Activated CD8-positive, alpha-beta T cell treated with anti-CD3 and anti-CD28 coated beads, Interleukin-2, amount 10 ng/mL, durations not matched to agents 7 days and 5 days (primary cell): ENCODE results near the gene RELN. TPM values are rescaled to one million over a fixed set of nuclear protein-coding genes. Genes with fewer than 3 reads are reported as not detected.

ENCODE experiments used
- ATAC-seq: fragments of 150-1000 bp; cut with Tn5 transposase; one replicate; pipeline ENCODE4 v1.10.0; 2021; ENCODE audit warnings: moderate library complexity
- CTCF ChIA-PET: fragments of 350-600 bp; sonication (Branson Sonifier 250); formaldehyde crosslinking; loops from one replicate; lab custom pipeline; 2021; ENCODE audit warnings: antibody characterized with exemption; lab: Charles Lee
- POLR2A ChIA-PET: fragments of 350-600 bp; sonication (Branson Sonifier 250); formaldehyde crosslinking; loops from one replicate; lab custom pipeline; 2021; ENCODE audit warnings: antibody characterized with exemption; lab: Charles Lee
- DNase-seq: peaks from one replicate; pipeline ENCODE4 v3.0.0-alpha.2; 2020
- H3K27ac Mint-ChIP-seq: one replicate; pipeline ENCODE4 v1.8.0; 2021; ENCODE audit warnings: mild to moderate bottlenecking, mixed read lengths
- H3K27me3 Mint-ChIP-seq: one replicate; pipeline ENCODE4 v1.8.0; 2021; ENCODE audit warnings: low read depth, mixed read lengths
- H3K36me3 Mint-ChIP-seq: one replicate; pipeline ENCODE4 v1.8.0; 2021; ENCODE audit warnings: low read depth, mixed read lengths
- H3K4me1 Mint-ChIP-seq: one replicate; pipeline ENCODE4 v1.8.0; 2021; ENCODE audit warnings: low read depth, mixed read lengths
- H3K4me3 Mint-ChIP-seq: one replicate; pipeline ENCODE4 v1.8.0; 2021; ENCODE audit warnings: mild to moderate bottlenecking, mixed read lengths
- H3K9me3 Mint-ChIP-seq: one replicate; pipeline ENCODE4 v1.8.0; 2022; ENCODE audit warnings: mixed read lengths; ENCODE audit not compliant: insufficient read depth
- total RNA-seq, 2 experiments: library from RNA; stranded (reverse); gene quantifications; one replicate each; pipeline ENCODE4 v1.2.3, GENCODE V29; 2021

The RELN gene
- total RNA-seq, 2 experiments from 2014 or later: not detected

DNA sequence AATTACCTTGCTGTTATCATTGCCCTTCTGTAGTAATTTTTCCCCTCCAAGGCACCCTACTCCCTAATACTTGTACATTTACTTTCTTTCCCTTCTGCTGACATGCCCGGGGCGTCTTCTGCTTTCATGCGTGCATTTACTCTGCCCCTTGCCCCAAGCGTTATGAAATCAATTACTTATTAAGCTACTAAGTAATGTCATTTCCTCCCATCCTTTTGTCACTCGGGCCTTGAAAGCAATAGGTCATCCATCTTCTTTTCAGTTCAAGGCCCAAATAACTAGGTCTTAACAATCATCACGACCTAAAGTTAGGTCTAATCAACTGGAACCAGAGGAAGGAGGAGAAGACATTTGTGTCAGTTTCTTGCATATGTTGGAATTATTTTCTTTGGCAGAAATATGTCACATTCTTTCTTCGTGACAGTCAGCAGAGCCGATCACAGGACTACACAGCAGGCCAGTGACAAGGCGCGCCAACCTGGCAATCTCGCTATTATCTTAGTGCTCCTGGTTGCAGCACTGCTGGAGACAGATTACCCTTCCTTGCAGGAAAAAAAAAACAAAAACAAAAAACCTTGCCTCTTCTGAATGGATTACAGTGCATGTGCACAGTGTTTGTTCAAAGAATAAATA, 179.2 kb downstream of the RELN start:
- Mint-ChIP-seq H3K9me3 (no peaks in the 10 kb centered on the region), H3K4me3 (no peak overlapping the region), H3K27me3 (no peaks in the 10 kb centered on the region), H3K27ac (no peak overlapping the region), H3K36me3 (no peaks in the 10 kb centered on the region), H3K4me1 (peaks cover 10% of the 10 kb centered on the region)
- CTCF ChIA-PET: no interaction called here
- POLR2A ChIA-PET: no interaction called here
- ATAC-seq (no peak), DNase-seq (no peak)

DNA sequence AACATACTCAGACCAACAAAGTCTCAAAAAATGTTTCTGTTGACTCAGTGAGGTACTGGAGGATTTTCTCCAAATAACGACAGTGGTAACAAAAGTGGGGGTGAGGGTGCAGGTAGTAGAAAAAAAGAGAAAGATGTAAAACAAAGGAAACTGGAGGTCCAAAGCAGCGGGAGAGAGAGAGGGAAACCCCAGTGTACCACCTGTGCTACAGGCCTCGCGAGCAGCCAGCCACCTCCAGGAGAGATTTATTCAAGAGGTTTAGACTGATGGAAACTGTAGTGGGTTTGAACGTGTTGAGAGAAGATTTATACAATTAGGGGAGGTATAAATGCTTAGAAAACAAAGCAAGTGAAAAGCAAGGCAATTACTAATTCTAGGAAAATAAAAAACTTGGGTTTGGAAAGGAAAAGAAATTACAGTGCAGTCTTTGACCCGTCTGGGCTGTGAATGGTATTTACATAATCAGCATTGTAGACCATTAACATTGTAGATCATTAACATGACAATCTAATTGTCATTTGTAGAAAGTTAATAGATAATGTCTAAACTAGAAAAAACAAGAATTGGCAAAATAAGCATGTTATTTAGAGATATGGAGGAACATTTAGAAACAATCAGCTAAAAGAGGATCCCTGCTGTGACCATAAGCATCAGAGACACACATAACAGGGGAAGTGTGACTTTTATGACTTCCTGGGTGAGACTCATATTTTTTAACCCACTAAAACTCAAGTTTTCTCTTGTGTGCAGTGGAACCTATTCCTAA, 180.0 kb downstream of the RELN start:
- ATAC-seq (no peak), DNase-seq (no peak)
- H3K4me3 Mint-ChIP-seq: no peak overlapping the region
- ChIA-PET CTCF (no interaction called here), POLR2A (no interaction called here)
- H3K4me1 Mint-ChIP-seq: peaks cover 10% of the 10 kb centered on the region
- H3K36me3 Mint-ChIP-seq: no peaks in the 10 kb centered on the region
- H3K27me3 Mint-ChIP-seq: no peaks in the 10 kb centered on the region
- no peaks in the 10 kb centered on the region for H3K9me3 Mint-ChIP-seq
- no peak overlapping the region for H3K27ac Mint-ChIP-seq

- Mint-ChIP-seq H3K27ac (no peak overlapping the region), H3K9me3 (no peaks in the 10 kb centered on the region), H3K4me1 (no peaks in the 10 kb centered on the region), H3K36me3 (no peaks in the 10 kb centered on the region), H3K4me3 (no peak overlapping the region), H3K27me3 (no peaks in the 10 kb centered on the region)
- ChIA-PET POLR2A (no interaction called here), CTCF (no interaction called here)
- DNase-seq: no peak
- ATAC-seq: no peak
Measured at GRCh38 chr7:103805346-103805745, 184.1 kb downstream of the RELN start.

DNA sequence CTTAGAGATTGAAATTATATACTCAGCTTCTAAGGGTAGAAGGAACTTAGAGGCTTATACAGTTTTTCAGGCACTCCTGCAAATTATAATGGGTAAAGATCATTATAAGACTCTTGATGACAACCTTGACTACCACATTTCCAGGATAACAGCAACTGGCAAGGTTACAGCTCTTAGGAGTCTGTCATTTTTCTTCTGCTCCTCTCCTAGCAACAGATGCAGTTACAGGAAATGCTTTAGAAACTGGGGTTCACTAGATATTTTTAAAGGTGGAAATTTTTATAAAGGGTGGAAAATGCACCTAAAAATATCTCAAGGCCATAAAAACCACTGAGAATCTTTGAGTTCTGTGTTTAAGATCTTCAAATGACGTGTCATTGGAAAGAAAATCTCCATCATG, 185.8 kb downstream of the RELN start:
- CTCF ChIA-PET: no interaction called here
- H3K36me3 Mint-ChIP-seq: no peaks in the 10 kb centered on the region

DNA sequence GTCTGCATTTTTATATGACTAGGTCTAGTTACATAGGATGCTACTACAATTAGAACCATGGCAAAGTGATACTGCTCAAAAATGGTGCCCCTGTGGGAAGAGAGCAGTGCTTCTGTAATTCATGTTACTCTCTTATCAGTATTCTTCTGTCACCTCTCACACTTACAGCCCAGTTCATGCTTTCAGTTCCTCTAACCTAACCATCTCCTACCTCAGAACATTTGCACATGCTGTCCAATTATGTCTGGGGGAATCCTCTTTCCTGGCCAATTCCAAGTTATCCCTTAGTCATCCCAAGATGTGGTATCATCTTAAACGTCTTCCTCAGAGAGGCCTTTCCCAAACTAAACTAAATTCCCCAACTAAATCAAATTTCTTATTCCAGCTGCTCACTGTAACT, 190.2 kb downstream of the RELN start:
- H3K4me3 Mint-ChIP-seq: no peak overlapping the region
- no peaks in the 10 kb centered on the region for H3K4me1 Mint-ChIP-seq
- no peaks in the 10 kb centered on the region for H3K36me3 Mint-ChIP-seq
- no peaks in the 10 kb centered on the region for H3K27me3 Mint-ChIP-seq
- DNase-seq (no peak), ATAC-seq (no peak)
- H3K9me3 Mint-ChIP-seq: no peaks in the 10 kb centered on the region
- no peak overlapping the region for H3K27ac Mint-ChIP-seq
- ChIA-PET CTCF (no interaction called here), POLR2A (no interaction called here)

More for the DNA sequence above, 185.8 kb downstream of the RELN start:
- Mint-ChIP-seq H3K4me1 (no peaks in the 10 kb centered on the region), H3K9me3 (no peaks in the 10 kb centered on the region), H3K27ac (no peak overlapping the region), H3K4me3 (no peak overlapping the region), H3K27me3 (no peaks in the 10 kb centered on the region)
- ATAC-seq: no peak
- no peak for DNase-seq
- POLR2A ChIA-PET: no interaction called here

DNA sequence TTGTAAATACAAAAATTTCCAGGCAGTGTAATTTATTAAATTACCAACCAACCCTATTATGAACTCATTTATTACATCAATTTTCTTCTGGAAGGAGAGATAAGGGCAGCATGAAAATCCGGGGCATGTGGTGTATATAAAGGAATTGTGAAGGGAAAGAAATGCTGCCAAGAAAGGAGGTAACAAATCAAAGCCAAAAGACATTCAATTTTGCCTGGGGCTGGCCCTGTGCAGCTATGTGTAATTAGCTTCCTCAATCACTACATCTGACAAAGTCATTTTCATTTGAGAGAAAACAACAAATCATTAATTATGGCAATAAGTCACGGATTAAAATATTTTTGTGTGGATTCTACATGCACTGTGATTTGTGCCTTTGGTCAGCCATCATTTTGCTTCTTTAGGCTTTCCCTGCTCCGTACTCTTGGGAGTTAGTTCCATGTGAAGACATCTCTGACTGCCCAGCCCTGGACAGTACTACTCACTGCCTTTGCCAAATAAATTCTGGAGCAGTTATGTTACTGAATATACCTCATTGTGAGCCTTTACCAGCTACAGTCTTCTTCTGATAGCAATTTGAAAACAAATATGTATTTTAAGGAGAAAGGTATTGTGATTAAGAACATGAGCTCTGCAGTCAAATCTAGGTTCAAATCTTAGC, 191.7 kb downstream of the RELN start:
- POLR2A ChIA-PET: no interaction called here

DNA sequence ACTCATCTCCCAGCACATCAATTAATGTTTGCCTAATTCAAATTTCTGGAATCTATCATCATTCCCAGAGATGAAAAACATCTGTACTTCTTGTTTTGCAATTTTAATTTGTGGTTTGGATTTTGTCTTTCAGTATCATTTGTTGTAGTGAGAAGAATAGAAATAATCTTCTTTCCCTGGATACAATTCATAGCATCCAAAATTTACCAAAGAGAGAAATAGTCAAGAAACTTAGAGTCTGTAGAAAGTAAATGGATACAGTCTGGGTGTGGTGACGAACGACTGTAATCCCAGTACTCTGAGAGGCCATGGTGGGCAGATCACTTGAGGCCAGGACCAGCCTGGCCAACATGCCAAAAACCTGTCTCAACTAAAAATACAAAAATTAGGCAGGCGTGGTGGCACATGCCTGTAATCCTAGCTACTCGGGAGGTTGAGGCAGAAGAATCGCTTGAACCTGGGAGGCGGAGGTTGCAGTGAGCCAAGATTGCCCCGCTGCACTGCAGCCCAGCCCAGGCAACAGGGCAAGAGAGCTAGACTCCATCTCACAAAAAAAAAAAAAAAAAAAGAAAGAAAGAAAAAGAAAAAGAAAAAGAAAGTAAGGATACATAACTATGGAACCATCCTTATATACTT, 193.0 kb downstream of the RELN start:
- Mint-ChIP-seq H3K27me3 (no peaks in the 10 kb centered on the region), H3K4me3 (no peak overlapping the region), H3K36me3 (no peaks in the 10 kb centered on the region), H3K9me3 (no peaks in the 10 kb centered on the region), H3K27ac (no peak overlapping the region), H3K4me1 (no peaks in the 10 kb centered on the region)
- ChIA-PET POLR2A (no interaction called here), CTCF (no interaction called here)
- no peak for DNase-seq
- ATAC-seq: no peak

More for the DNA sequence above, 191.7 kb downstream of the RELN start:
- Mint-ChIP-seq H3K27me3 (no peaks in the 10 kb centered on the region), H3K9me3 (no peaks in the 10 kb centered on the region), H3K27ac (no peak overlapping the region), H3K4me1 (no peaks in the 10 kb centered on the region), H3K4me3 (no peak overlapping the region), H3K36me3 (no peaks in the 10 kb centered on the region)
- no peak for DNase-seq
- ATAC-seq: no peak
- CTCF ChIA-PET: no interaction called here

DNA sequence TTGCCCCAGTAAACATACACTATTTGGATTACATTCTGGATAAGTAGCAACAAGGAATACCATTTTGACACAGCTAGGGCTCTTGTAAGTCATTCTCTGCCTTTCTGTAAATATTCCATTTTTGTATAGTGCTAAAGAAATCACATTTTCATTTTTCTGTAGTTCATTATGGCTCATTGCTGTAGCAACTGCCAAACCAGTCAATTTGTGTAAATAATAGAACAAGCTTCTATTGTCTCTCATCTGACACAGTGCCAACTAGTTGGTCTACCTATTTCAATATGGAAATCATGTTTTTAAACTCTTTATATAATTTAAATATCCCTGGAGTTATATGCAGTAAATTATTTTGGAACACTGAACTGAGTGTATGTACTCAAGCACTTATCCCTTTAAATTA, 193.7 kb downstream of the RELN start:
- DNase-seq: no peak
- Mint-ChIP-seq H3K36me3 (no peaks in the 10 kb centered on the region), H3K4me1 (no peaks in the 10 kb centered on the region), H3K9me3 (no peaks in the 10 kb centered on the region), H3K27me3 (no peaks in the 10 kb centered on the region), H3K27ac (no peak overlapping the region), H3K4me3 (no peak overlapping the region)
- ChIA-PET CTCF (no interaction called here), POLR2A (no interaction called here)
- no peak for ATAC-seq

GRCh38 chr7:103795107-103795506, 194.4 kb downstream of the RELN start:
- ChIA-PET CTCF (no interaction called here), POLR2A (no interaction called here)
- Mint-ChIP-seq H3K27ac (no peak overlapping the region), H3K27me3 (no peaks in the 10 kb centered on the region), H3K36me3 (no peaks in the 10 kb centered on the region), H3K4me3 (no peak overlapping the region), H3K9me3 (no peaks in the 10 kb centered on the region), H3K4me1 (no peaks in the 10 kb centered on the region)
- DNase-seq (no peak), ATAC-seq (no peak)

DNA sequence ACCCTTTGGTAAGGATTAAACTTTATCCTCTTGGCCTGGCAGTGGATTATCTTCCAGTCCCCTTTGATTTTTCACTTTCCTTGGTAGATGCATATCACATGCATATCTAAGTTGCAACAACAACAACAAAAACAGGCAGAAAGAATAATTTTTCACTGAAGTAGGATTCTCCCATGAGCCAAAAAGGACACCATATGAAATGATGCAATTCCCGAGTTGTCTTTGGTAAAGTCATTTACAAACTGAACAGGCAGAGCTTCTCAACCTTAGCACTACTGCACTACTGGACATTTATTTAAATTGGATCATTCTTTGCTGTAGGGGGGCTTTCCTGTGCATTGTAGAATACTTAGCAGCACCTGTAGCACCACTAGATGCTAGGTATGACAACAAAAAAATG, 195.0 kb downstream of the RELN start:
- H3K27ac Mint-ChIP-seq: no peak overlapping the region
- ATAC-seq: no peak
- no peak overlapping the region for H3K4me3 Mint-ChIP-seq
- ChIA-PET CTCF (no interaction called here), POLR2A (no interaction called here)
- no peak for DNase-seq
- no peaks in the 10 kb centered on the region for H3K9me3 Mint-ChIP-seq
- H3K36me3 Mint-ChIP-seq: no peaks in the 10 kb centered on the region
- no peaks in the 10 kb centered on the region for H3K27me3 Mint-ChIP-seq
- no peaks in the 10 kb centered on the region for H3K4me1 Mint-ChIP-seq

DNA sequence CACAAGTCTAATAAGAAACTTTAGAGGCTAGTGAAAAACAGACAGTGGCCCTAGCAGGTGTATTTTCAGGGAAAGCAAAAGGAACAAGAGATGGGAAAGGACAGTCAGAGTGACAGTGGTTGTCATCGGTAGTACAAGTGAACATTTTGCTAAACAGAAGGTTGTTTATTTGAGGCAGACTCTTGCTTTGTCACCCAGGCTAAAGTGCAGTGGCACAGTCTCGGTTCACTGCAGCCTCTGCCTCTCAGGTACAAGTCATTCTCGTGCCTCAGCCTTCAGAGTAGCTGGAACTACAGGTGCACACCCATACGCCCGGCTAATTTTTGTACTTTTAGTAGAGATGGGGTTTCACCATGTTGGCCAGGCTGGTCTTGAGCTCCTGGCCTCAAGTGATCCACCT, 195.8 kb downstream of the RELN start:
- POLR2A ChIA-PET: interaction anchor here (0.7 kb wide), 1 partner anchor 8 kb away, joined by 3 read pairs; no protein-coding TSS in a partner anchor
- Mint-ChIP-seq H3K36me3 (no peaks in the 10 kb centered on the region), H3K4me3 (no peak overlapping the region), H3K9me3 (no peaks in the 10 kb centered on the region), H3K4me1 (no peaks in the 10 kb centered on the region), H3K27ac (no peak overlapping the region), H3K27me3 (no peaks in the 10 kb centered on the region)
- CTCF ChIA-PET: no interaction called here
- DNase-seq: no peak
- no peak for ATAC-seq

DNA sequence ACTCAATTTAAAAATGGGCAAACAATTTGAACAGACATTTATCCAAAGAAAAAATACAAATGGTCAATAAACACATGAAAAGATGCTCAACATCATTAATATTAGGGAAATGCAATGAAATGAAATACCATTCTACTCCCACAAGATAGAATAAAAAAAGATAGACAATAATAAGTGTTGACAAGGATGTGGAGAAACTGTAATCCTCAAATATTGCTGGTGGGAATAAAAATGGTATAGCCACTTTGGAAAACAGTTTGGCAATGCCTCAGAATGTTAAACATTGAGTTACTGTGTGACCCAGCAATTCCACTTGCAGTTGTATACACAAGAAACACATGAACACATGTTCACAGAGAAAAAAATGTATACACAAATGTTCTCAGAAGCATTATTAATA, 197.6 kb downstream of the RELN start:
- H3K4me3 Mint-ChIP-seq: no peak overlapping the region
- no peak overlapping the region for H3K27ac Mint-ChIP-seq
- H3K9me3 Mint-ChIP-seq: no peaks in the 10 kb centered on the region
- ChIA-PET POLR2A (no interaction called here), CTCF (no interaction called here)
- no peaks in the 10 kb centered on the region for H3K36me3 Mint-ChIP-seq
- no peaks in the 10 kb centered on the region for H3K27me3 Mint-ChIP-seq
- ATAC-seq: no peak
- no peak for DNase-seq
- H3K4me1 Mint-ChIP-seq: no peaks in the 10 kb centered on the region
